ENCODE measurements around the gene MTUS2. TPM values are rescaled to one million over a fixed set of nuclear protein-coding genes. Genes with fewer than 3 reads are reported as not detected.

MTUS2 gene
- total RNA-seq, 1 donor from 2014 or later: 8.9 TPM

DNA sequence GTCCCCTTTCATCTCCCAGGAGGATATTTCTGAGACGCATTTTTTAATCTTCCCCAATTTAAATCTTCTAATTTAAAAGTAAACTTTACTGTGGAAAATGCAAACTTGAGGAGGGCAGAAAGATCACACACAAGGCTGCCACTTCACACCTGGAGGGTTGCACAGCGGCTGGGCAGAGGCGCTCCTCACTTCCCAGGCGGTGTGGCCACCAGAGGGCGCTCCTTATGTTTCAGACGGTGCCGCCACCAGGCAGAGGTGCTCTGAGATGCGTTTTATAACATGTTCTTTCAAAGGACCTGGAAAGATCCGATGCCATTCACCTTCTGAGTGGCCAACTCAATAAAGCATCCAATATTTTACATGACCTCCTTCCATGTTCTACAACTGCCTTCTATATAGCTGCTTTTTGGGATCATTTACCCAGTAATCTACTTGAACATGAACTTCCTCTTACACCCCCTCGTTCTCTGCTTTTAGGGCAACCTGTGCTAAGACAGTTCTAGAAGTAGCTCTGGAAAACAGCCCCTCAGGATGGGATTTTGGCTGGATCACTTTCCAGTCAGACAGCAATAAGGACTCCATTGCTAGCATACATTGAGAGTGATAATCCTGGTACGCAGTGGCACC is 14.8 kb upstream of the MTUS2 start:
- Histone ChIP-seq H3K9me3 (peaks cover 0 to 4% of the 10 kb centered on the region in 2 donors), H3K27ac (no peak overlapping the region), H3K4me1 (no peaks in the 10 kb centered on the region), H3K36me3 (no peaks in the 10 kb centered on the region), H3K4me3 (no peak overlapping the region), H3K27me3 (no peaks in the 10 kb centered on the region)
- intact Hi-C loops (cut with DNase I): loop anchor here (1.0 kb wide), 1 partner anchor 557 kb away; no protein-coding TSS in a partner anchor
- no peak for DNase-seq (ENCODE audit: low spot score in 2 of 2)
- TF ChIP-seq, protein P1, sequence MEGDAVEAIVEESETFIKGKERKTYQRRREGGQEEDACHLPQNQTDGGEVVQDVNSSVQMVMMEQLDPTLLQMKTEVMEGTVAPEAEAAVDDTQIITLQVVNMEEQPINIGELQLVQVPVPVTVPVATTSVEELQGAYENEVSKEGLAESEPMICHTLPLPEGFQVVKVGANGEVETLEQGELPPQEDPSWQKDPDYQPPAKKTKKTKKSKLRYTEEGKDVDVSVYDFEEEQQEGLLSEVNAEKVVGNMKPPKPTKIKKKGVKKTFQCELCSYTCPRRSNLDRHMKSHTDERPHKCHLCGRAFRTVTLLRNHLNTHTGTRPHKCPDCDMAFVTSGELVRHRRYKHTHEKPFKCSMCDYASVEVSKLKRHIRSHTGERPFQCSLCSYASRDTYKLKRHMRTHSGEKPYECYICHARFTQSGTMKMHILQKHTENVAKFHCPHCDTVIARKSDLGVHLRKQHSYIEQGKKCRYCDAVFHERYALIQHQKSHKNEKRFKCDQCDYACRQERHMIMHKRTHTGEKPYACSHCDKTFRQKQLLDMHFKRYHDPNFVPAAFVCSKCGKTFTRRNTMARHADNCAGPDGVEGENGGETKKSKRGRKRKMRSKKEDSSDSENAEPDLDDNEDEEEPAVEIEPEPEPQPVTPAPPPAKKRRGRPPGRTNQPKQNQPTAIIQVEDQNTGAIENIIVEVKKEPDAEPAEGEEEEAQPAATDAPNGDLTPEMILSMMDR (IDR thresholded peaks at IDR 0.05): peak; percentile 38 to 49 (median 41)

DNA sequence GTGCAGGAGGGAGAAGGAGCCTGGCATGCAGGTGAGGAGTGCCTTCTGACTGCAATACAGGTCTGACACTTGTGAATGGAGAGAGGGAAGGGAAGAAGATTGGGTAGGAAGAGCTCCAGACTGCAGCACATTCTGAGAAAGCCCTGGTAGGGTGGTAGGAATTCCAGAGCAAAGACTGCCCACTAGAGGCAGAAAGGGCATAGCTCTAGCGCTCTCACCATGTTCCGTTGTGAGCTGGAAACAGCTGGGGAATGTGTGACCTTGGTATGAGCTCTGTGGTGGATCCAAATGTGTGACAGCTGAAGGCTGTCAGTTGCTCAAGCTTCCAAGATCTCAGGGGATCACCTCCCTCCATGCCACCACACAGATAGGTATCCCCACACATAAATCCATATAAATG is 2.9 kb upstream of the MTUS2 start:
- TF ChIP-seq, protein P1 (IDR thresholded peaks at IDR 0.05): no peak
- no peaks in the 10 kb centered on the region for H3K27me3 ChIP-seq
- H3K4me3 ChIP-seq: no peak overlapping the region
- DNase-seq (ENCODE audit: low spot score in 2 of 2): no peak
- no peaks in the 10 kb centered on the region for H3K9me3 ChIP-seq
- no peaks in the 10 kb centered on the region for H3K36me3 ChIP-seq
- H3K27ac ChIP-seq: no peak overlapping the region
- intact Hi-C loops (cut with DNase I): no loop called here
- H3K4me1 ChIP-seq: no peaks in the 10 kb centered on the region

DNA sequence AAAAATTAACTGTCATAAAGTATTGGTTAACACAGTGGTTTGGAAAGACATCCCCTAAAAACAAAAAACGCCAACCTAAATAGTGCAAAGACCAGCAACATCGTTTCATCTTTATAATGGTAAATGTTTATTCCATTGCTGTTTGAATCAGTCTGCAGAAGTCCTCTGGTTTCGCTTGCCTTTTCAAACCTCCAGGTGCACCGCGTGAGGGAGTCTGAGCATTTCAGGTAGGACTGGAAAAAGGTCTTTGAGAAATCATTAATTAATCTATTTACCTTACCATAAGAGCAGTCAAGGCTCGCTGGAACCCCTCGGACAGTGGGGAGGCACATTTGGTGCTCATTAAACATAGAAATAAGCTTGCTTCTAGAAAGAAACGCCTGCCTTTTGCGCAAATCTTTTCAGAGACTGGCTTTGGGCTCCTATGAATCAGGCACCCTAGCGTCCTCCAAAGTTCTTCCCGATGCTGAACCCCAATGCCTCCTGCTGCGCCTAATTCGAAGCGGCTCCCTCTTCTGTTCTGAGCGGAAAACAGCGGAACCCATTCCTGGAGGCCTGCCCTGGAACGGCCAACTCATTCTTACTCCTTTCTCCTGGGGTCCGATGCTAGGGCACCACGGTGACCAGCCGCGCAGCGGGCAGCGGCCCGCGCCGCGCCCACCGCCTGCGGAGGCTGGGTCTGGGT is 951 bp upstream of the MTUS2 start:
- Histone ChIP-seq H3K27me3 (no peaks in the 10 kb centered on the region), H3K36me3 (no peaks in the 10 kb centered on the region), H3K4me3 (peak overlapping the region; percentile 63 to 84), H3K27ac (peak overlapping the region; percentile 44 to 59), H3K4me1 (peaks cover 0 to 5% of the 10 kb centered on the region in 2 donors), H3K9me3 (no peaks in the 10 kb centered on the region)
- TF ChIP-seq, protein P1 (IDR thresholded peaks at IDR 0.05): no peak
- no peak for DNase-seq (ENCODE audit: low spot score in 2 of 2)
- intact Hi-C loops (cut with DNase I): loop anchor here (1.0 kb wide), 2 partner anchors 441 to 544 kb away; no protein-coding TSS in a partner anchor

DNA sequence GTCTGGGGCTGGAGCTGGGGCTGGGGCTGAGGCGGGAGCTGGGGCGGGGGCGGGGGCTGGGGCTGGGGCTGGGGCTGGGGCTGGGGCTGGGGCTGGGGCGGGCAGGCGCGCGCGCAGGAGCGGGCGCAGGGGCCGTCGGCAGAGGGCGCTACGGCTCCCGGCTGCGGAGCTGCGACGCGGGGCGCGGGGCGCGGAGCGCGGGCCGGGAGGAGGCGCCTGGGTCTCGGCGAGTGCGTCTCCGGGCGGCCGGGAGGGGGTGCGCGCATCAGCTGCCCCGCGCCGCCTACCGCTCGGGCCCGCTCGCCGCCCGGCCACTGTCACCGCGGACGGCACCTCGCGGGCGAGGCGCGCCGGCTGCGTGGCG is 422 bp upstream of the MTUS2 start:
- intact Hi-C loops (cut with DNase I): loop anchor here (1.0 to 10.0 kb wide), 6 partner anchors 118 to 775 kb away; partner anchors contain the start of gene SLC7A1
- H3K4me3 ChIP-seq: peak overlapping the region; percentile 63 to 84
- peak in 1 of 2 donors; percentile 76 for DNase-seq (ENCODE audit: low spot score in 2 of 2)
- H3K27ac ChIP-seq: peak overlapping the region; percentile 44 to 78
- TF ChIP-seq, protein P1 (IDR thresholded peaks at IDR 0.05): peak in 2 of 3 experiments; percentile 10 to 75
- peaks cover 0 to 5% of the 10 kb centered on the region in 2 donors for H3K4me1 ChIP-seq
- H3K9me3 ChIP-seq: no peaks in the 10 kb centered on the region
- H3K36me3 ChIP-seq: no peaks in the 10 kb centered on the region
- H3K27me3 ChIP-seq: no peaks in the 10 kb centered on the region

DNA sequence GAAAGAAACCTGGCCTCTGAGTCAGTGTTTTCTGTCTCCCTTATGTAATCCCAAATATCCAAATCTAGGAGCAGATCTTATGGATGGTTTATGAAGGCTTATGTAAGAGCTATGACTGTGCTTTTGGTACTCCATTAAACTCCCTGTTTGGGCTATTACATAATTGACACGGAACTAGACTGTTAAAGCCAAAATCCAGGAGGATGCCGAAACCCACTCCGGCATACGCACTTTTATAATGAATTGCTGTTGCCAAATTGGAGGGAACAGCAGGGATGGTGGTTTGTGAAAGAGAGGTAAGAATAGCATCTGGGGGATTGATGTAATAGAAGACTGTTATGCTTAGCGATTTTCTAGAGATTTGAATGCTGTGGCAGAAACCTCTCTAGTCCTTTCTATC is 2.0 kb downstream of the MTUS2 start:
- no peaks in the 10 kb centered on the region for H3K9me3 ChIP-seq
- no peaks in the 10 kb centered on the region for H3K36me3 ChIP-seq
- TF ChIP-seq, protein P1 (IDR thresholded peaks at IDR 0.05): no peak
- intact Hi-C loops (cut with DNase I): loop anchor here (2.0 to 10.0 kb wide), 5 partner anchors 47 to 773 kb away; partner anchors contain the start of gene SLC7A1
- peak overlapping the region in 1 of 2 donors; percentile 65 for H3K27ac ChIP-seq
- peaks cover 0 to 5% of the 10 kb centered on the region in 2 donors for H3K4me1 ChIP-seq
- DNase-seq (ENCODE audit: low spot score in 2 of 2): no peak
- H3K4me3 ChIP-seq: peak overlapping the region; percentile 39 to 84
- no peaks in the 10 kb centered on the region for H3K27me3 ChIP-seq

All from ascending aorta (tissue), 2 donors.